ENCODE data around the gene BMERB1.
A peak's percentile ranks its signal among the peaks of the same experiment; 100 is the strongest.

Gene BMERB1

GRCh38 chr16:15611610-15612009, 177.2 kb downstream of the BMERB1 start:
- DNase-seq (ENCODE audit: low read depth in 2 of 2) = no peak

DNA sequence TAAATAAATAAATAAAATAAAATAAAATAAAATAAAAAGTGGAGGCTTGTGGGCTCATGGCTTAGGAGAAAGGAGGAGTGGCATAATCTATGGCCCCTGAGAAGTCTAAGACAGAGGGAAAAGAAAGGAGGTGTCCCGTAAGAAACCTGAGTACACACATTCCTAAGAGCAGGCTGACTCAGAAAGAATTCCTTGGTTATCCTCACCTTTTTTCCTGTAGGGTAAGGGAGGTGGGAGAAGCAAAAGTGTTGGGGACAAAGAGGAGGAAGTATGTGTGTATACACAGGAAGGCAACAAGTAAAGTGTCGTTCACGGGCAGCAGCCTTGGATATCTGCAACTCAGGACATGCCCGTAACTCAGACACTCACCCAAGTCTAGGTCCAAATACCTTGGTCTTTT, 179.3 kb downstream of the BMERB1 start:
- DNase-seq (ENCODE audit: low read depth in 2 of 2) = no peak

DNA sequence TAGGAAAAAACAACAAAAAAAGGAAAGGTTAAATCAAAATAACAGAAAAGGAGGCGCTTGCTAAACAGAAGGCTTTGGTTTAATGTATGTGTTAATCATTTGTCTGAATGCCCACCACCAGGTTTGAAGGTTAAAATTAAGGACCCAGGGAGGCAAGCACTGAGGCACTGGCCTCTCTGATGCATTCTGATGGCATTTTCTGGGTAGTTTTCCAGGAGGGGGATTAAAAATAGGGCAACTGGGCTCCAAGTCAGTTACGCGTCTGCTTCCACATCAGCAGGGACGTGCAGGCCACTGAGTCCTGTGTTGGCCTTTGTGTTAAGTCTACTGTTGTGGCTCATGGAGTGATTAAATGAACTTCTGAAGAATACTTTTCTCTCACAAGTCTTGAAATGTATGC, 181.6 kb downstream of the BMERB1 start:
- no peak for DNase-seq (ENCODE audit: low read depth in 2 of 2)

GRCh38 chr16:15616475-15617165, 182.2 kb downstream of the BMERB1 start:
- no peak for DNase-seq (ENCODE audit: low read depth in 2 of 2)

DNA sequence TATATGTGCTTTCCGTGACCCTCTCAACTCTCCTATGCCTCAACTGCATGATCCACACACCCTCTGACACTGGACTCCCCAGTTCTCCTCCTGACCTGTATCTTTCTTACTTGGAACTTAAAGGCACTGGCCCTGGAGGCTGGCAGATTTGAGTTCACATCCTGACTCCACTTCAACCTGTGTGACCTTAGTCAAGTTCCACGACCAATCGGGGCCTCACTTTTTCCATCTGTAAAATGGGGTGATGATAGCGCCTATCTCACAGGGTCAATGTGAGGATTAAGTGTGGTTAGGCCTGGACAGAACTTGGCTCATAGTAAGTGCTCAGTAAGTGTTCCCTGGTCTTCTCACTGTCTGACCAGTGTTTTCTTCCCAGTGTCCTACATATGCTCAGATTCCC, 183.5 kb downstream of the BMERB1 start:
- DNase-seq (ENCODE audit: low read depth in 2 of 2) = no peak

GRCh38 chr16:15618392-15618791, 184.0 kb downstream of the BMERB1 start:
- peak; percentile 8 to 13 for DNase-seq (ENCODE audit: low read depth in 2 of 2)

GRCh38 chr16:15620611-15621195, 186.3 kb downstream of the BMERB1 start:
- no peak for DNase-seq (ENCODE audit: low read depth in 2 of 2)

DNA sequence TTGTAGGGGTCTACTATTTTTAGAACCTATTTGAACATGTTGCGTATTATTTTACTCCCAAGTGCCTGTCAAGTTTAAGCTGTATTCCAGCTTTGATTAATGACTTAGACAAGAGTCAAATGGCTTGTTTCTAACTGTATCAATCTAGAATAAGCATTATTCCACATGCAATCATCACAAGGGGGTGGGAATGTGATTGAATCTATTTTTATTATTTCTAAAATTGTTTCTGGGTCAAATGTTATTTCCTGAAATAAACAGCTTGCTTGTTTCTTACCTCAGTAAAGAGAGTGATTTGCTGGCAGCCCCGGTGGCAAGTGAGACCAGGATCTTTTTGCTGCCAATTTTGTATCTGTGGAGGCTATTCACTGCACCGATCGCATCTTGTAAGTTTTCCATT, 187.1 kb downstream of the BMERB1 start:
- no peak for DNase-seq (ENCODE audit: low read depth in 2 of 2)

- no peak for DNase-seq (ENCODE audit: low read depth in 2 of 2)
These were observed 187.5 kb downstream of the BMERB1 start for GRCh38 chr16:15621889-15622288.

DNA sequence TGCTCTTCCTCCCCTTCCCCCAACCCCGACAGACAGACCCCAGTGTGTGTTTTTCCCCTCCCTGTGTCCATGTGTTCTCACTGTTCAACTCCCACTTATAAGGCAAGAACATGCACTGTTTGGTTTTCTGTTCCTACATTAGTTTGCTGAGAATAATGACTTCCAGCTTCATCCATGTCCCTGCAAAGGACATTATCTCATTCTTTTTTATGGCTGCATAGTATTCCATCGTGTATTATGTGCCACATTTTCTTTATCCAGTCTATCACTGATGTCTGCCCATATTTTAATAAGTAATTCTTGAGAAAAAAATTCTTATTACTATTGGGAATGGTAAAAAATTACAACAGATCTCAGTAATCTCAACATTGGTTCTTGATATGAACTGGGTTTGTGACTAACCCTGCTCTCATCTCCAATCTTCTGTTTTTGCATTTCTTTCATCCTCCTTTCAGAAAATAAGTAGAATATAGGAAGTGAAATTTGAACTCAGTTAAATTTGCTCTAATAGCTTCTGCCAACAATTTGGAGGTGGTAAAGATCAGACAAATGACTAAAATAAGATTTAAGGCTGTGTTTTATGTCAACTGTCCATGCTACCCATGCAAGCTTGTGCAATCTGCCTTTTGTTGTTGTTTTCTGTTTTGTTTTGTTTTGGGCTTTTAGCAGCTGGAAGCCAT, 197.5 kb downstream of the BMERB1 start:
- DNase-seq (ENCODE audit: low read depth in 2 of 2) = no peak

DNA sequence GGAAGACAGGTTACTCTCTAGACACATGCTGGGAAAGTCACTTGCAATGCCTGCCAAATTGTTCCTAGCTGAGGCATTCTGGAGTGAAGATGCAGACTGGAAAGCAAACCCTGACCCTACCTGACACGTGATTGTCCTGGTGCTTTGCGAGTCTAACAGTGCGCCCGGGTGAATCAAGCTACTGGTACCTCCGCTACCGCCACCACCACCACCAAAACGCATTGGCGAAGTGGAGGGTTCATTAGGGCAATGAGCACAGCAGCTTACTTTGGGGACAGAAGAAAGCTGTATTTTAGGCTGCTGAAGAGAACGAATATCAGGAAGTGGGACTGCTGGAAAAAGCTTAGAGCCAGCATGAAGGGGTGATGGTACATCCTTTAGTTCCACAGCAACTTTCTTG, 201.5 kb downstream of the BMERB1 start:
- DNase-seq (ENCODE audit: low read depth in 2 of 2) = no peak

GRCh38 chr16:15636392-15636873, 202.0 kb downstream of the BMERB1 start:
- no peak for DNase-seq (ENCODE audit: low read depth in 2 of 2)
